GM12878 (cell line): ENCODE measurements around the gene ATG10. TPM values are rescaled to one million over a fixed set of nuclear protein-coding genes. Genes with fewer than 3 reads are reported as not detected.

Experiments used
- BHLHE40 ChIP-seq, 2 experiments: fragments of 450-650 bp in 1 of 2; IDR thresholded peaks; 2 replicates each; pipeline ENCODE4 v1.6.1; 2011 to 2017; ENCODE audit warnings: low read depth in 2 of 2, borderline replicate concordance in 1 of 2, improper control_type of control experiment in 1 of 2, low read length in 1 of 2, mild to moderate bottlenecking in 1 of 2
- BMI1 ChIP-seq: fragments of 450-650 bp; IDR thresholded peaks from 2 replicates; pipeline ENCODE4 v1.6.1; 2016; ENCODE audit warnings: mild to moderate bottlenecking, moderate library complexity, borderline replicate concordance
- CEBPB ChIP-seq, 2 experiments: fragments of 150-350 bp in 1 of 2; IDR thresholded peaks; 2 replicates each; pipeline ENCODE4 v1.6.1; 2012 to 2014; ENCODE audit warnings: low read depth in 2 of 2, low read length in 2 of 2, borderline replicate concordance in 1 of 2, inconsistent platforms in 1 of 2
- CHD1 ChIP-seq: IDR thresholded peaks from 2 replicates; pipeline ENCODE4 v1.6.1; 2012; ENCODE audit warnings: low read depth, low read length, improper control_type of control experiment
- CREM ChIP-seq: IDR thresholded peaks from 2 replicates; pipeline ENCODE4 v1.6.1; 2014; ENCODE audit warnings: antibody characterized with exemption, low read depth
- EP300 ChIP-seq, 2 experiments: fragments of 150-350 bp in 1 of 2; IDR thresholded peaks; 2 replicates each; pipeline ENCODE4 v1.6.1; 2011 to 2012; ENCODE audit warnings: low read depth in 2 of 2, low read length in 2 of 2, borderline replicate concordance in 1 of 2, improper control_type of control experiment in 1 of 2, inconsistent platforms in 1 of 2; ENCODE audit not compliant: control insufficient read depth in 1 of 2
- ESRRA ChIP-seq: IDR thresholded peaks from 2 replicates; pipeline ENCODE4 v1.6.1; 2012; ENCODE audit warnings: mild to moderate bottlenecking, low read length, improper control_type of control experiment
- MTA3 ChIP-seq: IDR thresholded peaks from 2 replicates; pipeline ENCODE4 v1.6.1; 2012; ENCODE audit warnings: low read length, inconsistent platforms, borderline replicate concordance
- NFIC ChIP-seq: IDR thresholded peaks from 2 replicates; pipeline ENCODE4 v1.6.1; 2012; ENCODE audit warnings: low read depth, mild to moderate bottlenecking, inconsistent platforms, low read length, moderate library complexity
- NFXL1 ChIP-seq: fragments of 450-650 bp; IDR thresholded peaks from 2 replicates; pipeline ENCODE4 v1.6.1; 2017; ENCODE audit warnings: antibody characterized with exemption, mild to moderate bottlenecking, borderline replicate concordance
- NR2F1 ChIP-seq: fragments of 450-650 bp; conservative IDR thresholded peaks from 2 replicates; pipeline ENCODE4 v1.6.1; 2017; ENCODE audit warnings: mild to moderate bottlenecking
- REST ChIP-seq: IDR thresholded peaks from 2 replicates; pipeline ENCODE4 v1.6.1; 2012; ENCODE audit warnings: mild to moderate bottlenecking, low read depth, low read length
- SPI1 ChIP-seq: IDR thresholded peaks from 2 replicates; pipeline ENCODE4 v1.6.1; 2011; ENCODE audit warnings: low read depth, mild to moderate bottlenecking, low read length, moderate library complexity, borderline replicate concordance; ENCODE audit not compliant: insufficient read depth
- STAT1 ChIP-seq: fragments of 450-650 bp; conservative IDR thresholded peaks from 2 replicates; pipeline ENCODE4 v1.6.1; 2014; ENCODE audit warnings: antibody characterized with exemption, mild to moderate bottlenecking
- TBL1XR1 ChIP-seq: IDR thresholded peaks from 2 replicates; pipeline ENCODE4 v1.6.1; 2012; ENCODE audit warnings: low read depth, low read length, improper control_type of control experiment
- YBX1 ChIP-seq: fragments of 450-650 bp; IDR thresholded peaks from 2 replicates; pipeline ENCODE4 v1.6.1; 2016; ENCODE audit warnings: antibody characterized with exemption
- YY1 ChIP-seq: IDR thresholded peaks from 2 replicates; pipeline ENCODE4 v1.6.1; 2011; ENCODE audit warnings: low read depth, mild to moderate bottlenecking, low read length
- ZBED1 ChIP-seq: IDR thresholded peaks from 2 replicates; pipeline ENCODE4 v1.6.1; 2016; ENCODE audit warnings: borderline replicate concordance
- ZBTB33 ChIP-seq: fragments of 450-650 bp; IDR thresholded peaks from 2 replicates; pipeline ENCODE4 v1.6.1; 2017; ENCODE audit warnings: mild to moderate bottlenecking
- ZNF217 ChIP-seq: fragments of 450-650 bp; IDR thresholded peaks from 2 replicates; pipeline ENCODE4 v1.6.1; 2017; ENCODE audit warnings: antibody characterized with exemption, mild to moderate bottlenecking
- ZNF24 ChIP-seq: fragments of 450-650 bp; IDR thresholded peaks from 2 replicates; pipeline ENCODE4 v1.6.1; 2017; ENCODE audit warnings: antibody characterized with exemption, mild to moderate bottlenecking
- polyA plus RNA-seq, 11 experiments: library from polyadenylated mRNA; depleted of rRNA in 4 of 11; unstranded in 6 of 11; stranded (reverse) in 5 of 11; fragments of >200 nt; fragmentation: Nextera tagmentation in 4 of 11; fragmentation: Illumina TruSeq in 1 of 11; extraction: Ambion mirVana in 4 of 11; extraction: Trizol in 1 of 11; gene quantifications; 1 replicate in 1 of 11; 2 replicates in 10 of 11; pipeline versions ENCODE4 v1.2.1 to v1.2.3, GENCODE V29; 2011 to 2016; ENCODE audit warnings: inconsistent platforms in 2 of 11, missing spikeins in 2 of 11, low read depth in 1 of 11
- total RNA-seq, 4 experiments: library from RNA; depleted of rRNA in 3 of 4; stranded (reverse); fragments of >200 nt in 3 of 4; fragmentation: Illumina TruSeq in 1 of 4; extraction: Trizol in 1 of 4; gene quantifications; 2 replicates each; pipeline versions ENCODE4 v1.2.1 to v1.2.3, GENCODE V29; 2013 to 2021
- TF ChIP-seq, protein P1 (sequence below): IDR thresholded peaks from 2 replicates; pipeline ENCODE4 v1.6.1; 2012; ENCODE audit warnings: low read depth, low read length, improper control_type of control experiment

ATG10 gene
- total and polyA plus RNA-seq, 10 of the 15 experiments (the other 5 are each of a cell fraction or from before 2014, with no cell fraction given) = 3.8 to 14.4 (median 6.5) TPM

- TF ChIP-seq ZNF24 = peak; percentile 86
- peak; percentile 65 for TF ChIP-seq NFIC
- TF ChIP-seq ZBTB33 = no peak
- TF ChIP-seq SPI1 = peak; percentile 87
- TF ChIP-seq BMI1 = peak; percentile 96
- TF ChIP-seq YY1 = peak; percentile 41; the same call in 1 of the 2 replicates
- TF ChIP-seq MTA3 = no peak
- TF ChIP-seq TBL1XR1 = no peak
- TF ChIP-seq ZNF217 = no peak; the same call in 1 of the 2 replicates
- TF ChIP-seq CHD1 = no peak
- TF ChIP-seq NR2F1 = no peak
- no peak for TF ChIP-seq REST
- peak; percentile 78 to 83 for TF ChIP-seq BHLHE40 (IDR thresholded peaks at IDR 0.05; ENCODE audit: borderline replicate concordance in 1 of 2, low read depth in 2 of 2, low read length in 1 of 2)
- no peak for TF ChIP-seq ESRRA
- TF ChIP-seq CREM = peak; percentile 96
- TF ChIP-seq, protein P1, sequence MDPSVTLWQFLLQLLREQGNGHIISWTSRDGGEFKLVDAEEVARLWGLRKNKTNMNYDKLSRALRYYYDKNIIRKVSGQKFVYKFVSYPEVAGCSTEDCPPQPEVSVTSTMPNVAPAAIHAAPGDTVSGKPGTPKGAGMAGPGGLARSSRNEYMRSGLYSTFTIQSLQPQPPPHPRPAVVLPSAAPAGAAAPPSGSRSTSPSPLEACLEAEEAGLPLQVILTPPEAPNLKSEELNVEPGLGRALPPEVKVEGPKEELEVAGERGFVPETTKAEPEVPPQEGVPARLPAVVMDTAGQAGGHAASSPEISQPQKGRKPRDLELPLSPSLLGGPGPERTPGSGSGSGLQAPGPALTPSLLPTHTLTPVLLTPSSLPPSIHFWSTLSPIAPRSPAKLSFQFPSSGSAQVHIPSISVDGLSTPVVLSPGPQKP = no peak
- no peak for TF ChIP-seq CEBPB (IDR thresholded peaks at IDR 0.05; ENCODE audit: borderline replicate concordance in 1 of 2, low read depth in 2 of 2, low read length in 2 of 2)
- TF ChIP-seq ZBED1 = 0 out of 2 replicates have a peak, but pooled peaks have one; percentile 28
- TF ChIP-seq NFXL1 = no peak
- TF ChIP-seq STAT1 = no peak
- TF ChIP-seq EP300 (IDR thresholded peaks at IDR 0.05; ENCODE audit: borderline replicate concordance in 1 of 2, control insufficient read depth in 1 of 2, low read depth in 2 of 2, low read length in 2 of 2) = peak; percentile 99 to 100
- TF ChIP-seq YBX1 = no peak
These were observed 202.5 kb downstream of the ATG10 start (continued) for GRCh38 chr5:82174128-82174918.
